ENCODE data around the gene TFPI2.

Gene TFPI2

DNA sequence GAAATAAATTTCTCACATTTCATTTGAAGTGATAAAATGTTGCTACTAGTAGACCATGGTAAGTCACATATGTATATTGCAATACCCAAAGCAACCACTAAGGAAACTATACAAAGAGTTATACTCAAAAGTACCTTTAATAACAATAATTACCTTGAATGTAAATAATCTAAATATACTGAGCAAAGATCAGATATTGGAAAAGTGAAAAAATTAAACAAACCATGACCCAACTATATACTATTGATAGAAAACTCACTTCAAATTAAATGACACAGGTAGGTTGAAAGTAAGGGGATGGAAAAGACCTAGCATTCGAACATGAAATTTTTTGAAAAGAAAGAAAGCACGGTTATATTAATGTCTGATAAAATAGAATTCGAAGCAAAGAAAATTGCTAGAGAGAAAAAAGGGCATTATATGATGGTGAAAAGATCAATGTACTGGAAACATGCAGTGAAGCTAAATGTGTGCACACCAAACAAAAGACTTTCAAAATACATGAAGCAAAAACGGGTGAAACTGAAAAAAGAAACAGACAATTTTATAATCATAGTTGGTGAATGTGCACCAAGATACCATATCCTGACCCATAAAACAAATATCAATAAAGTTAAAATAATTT, 29.1 kb downstream of the TFPI2 start:
- no peak for DNase-seq (ENCODE audit: low read depth)
- no peak overlapping the region for H3K4me3 ChIP-seq (ENCODE audit: low read length)
- TF ChIP-seq, protein P1, sequence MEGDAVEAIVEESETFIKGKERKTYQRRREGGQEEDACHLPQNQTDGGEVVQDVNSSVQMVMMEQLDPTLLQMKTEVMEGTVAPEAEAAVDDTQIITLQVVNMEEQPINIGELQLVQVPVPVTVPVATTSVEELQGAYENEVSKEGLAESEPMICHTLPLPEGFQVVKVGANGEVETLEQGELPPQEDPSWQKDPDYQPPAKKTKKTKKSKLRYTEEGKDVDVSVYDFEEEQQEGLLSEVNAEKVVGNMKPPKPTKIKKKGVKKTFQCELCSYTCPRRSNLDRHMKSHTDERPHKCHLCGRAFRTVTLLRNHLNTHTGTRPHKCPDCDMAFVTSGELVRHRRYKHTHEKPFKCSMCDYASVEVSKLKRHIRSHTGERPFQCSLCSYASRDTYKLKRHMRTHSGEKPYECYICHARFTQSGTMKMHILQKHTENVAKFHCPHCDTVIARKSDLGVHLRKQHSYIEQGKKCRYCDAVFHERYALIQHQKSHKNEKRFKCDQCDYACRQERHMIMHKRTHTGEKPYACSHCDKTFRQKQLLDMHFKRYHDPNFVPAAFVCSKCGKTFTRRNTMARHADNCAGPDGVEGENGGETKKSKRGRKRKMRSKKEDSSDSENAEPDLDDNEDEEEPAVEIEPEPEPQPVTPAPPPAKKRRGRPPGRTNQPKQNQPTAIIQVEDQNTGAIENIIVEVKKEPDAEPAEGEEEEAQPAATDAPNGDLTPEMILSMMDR (conservative IDR thresholded peaks at IDR 0.05; ENCODE audit: low read depth, low read length): no peak

- no peak for DNase-seq (ENCODE audit: low read depth)
- H3K4me3 ChIP-seq (ENCODE audit: low read length): no peak overlapping the region
- TF ChIP-seq, protein P1 (conservative IDR thresholded peaks at IDR 0.05; ENCODE audit: low read depth, low read length): no peak
Observed at GRCh38 chr7:93860261-93860660, 30.3 kb downstream of the TFPI2 start.

GRCh38 chr7:93858857-93859256, 31.7 kb downstream of the TFPI2 start:
- TF ChIP-seq, protein P1 (conservative IDR thresholded peaks at IDR 0.05; ENCODE audit: low read depth, low read length): no peak
- DNase-seq (ENCODE audit: low read depth): no peak
- no peak overlapping the region for H3K4me3 ChIP-seq (ENCODE audit: low read length)

DNA sequence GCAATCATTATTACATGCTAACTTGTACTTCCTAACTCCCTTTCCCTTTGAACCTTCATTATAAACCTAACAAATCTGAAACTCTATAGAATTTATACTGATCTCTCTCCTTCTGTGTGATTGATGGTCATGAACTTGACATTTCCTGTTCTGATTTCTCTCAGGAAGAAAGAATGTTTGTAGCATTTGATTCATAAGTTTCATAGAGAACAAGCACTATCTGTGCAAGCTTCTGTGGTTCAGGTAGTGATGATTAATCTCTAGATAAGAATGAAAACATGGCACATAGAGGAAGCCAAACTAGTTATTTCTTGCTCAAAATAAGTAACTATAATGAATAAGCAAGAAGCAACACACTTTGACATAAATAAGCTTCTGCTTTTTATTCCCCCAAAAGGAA, 34.2 kb downstream of the TFPI2 start:
- H3K4me3 ChIP-seq (ENCODE audit: low read length): no peak overlapping the region
- TF ChIP-seq, protein P1 (conservative IDR thresholded peaks at IDR 0.05; ENCODE audit: low read depth, low read length): no peak
- DNase-seq (ENCODE audit: low read depth): no peak

- TF ChIP-seq, protein P1 (conservative IDR thresholded peaks at IDR 0.05; ENCODE audit: low read depth, low read length): no peak
- H3K4me3 ChIP-seq (ENCODE audit: low read length): no peak overlapping the region
- no peak for DNase-seq (ENCODE audit: low read depth)
Observed at GRCh38 chr7:93855797-93856196, 34.8 kb downstream of the TFPI2 start.

DNA sequence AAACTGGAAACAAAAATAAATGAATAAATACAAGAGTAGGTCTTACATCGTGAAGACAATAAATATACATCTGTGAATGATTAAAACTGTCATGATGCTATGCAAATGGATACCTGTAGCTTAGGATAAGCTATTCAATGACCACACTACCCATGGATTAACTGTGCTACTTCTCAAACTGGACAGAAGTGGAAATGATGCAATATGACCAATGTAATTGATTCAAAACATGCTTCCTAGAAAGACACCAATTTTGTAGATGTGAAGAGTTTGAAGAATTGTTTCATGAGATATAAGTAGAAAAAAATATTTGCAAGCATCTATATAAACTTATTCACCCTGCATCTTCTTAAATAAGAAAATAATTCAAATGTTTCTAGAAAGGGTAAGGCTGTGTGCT, 36.1 kb downstream of the TFPI2 start:
- no peak overlapping the region for H3K4me3 ChIP-seq (ENCODE audit: low read length)
- TF ChIP-seq, protein P1 (conservative IDR thresholded peaks at IDR 0.05; ENCODE audit: low read depth, low read length): no peak
- no peak for DNase-seq (ENCODE audit: low read depth)

DNA sequence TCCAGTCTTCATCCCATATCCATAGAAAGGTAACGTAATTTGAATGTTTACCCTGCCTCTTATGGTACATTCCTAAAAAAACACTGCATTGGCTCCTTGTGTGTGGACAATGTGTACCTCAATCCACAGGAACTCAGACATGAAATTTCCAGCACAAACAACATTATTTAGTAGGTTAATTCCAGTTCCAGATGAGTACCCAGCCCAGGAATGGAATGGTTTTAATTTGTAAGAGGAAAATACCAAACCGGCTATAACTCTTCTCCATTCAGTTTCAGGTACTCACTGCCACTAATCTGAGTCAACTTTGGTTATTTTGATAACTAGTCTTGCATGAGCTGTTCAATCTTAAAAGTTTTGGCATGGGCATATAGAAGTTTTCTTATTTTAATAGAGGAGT, 39.0 kb downstream of the TFPI2 start:
- no peak for DNase-seq (ENCODE audit: low read depth)
- H3K4me3 ChIP-seq (ENCODE audit: low read length): no peak overlapping the region
- TF ChIP-seq, protein P1 (conservative IDR thresholded peaks at IDR 0.05; ENCODE audit: low read depth, low read length): no peak

All from retinal pigment epithelial cell (primary cell).